T-helper 2 cell (primary cell): ENCODE results near the gene TNS2.
A peak's percentile ranks its signal among the peaks of the same experiment; 100 is the strongest.

Source experiments
- DNase-seq, 5 experiments: peaks; one replicate each; pipeline versions ENCODE4 v3.0.0 to v3.0.0-alpha.2; 2012 to 2022

Gene TNS2

GRCh38 chr12:53044896-53045695 is 4.8 kb upstream of the TNS2 start:
- no peak for DNase-seq

- DNase-seq, result no peak
Measured at GRCh38 chr12:53045696-53046045, 4.2 kb upstream of the TNS2 start.

GRCh38 chr12:53046655-53047220 is 3.1 kb upstream of the TNS2 start:
- DNase-seq, result peak in 3 of 5 experiments; percentile 22 to 57 (median 55)

- peak; percentile 51 to 69 (median 65) for DNase-seq
Measured at GRCh38 chr12:53047221-53048032, 2.4 kb upstream of the TNS2 start.

- no peak for DNase-seq
Measured at GRCh38 chr12:53048033-53048779, 1.7 kb upstream of the TNS2 start.

GRCh38 chr12:53048780-53049401 is 974 bp upstream of the TNS2 start:
- no peak for DNase-seq

- no peak for DNase-seq
Measured at GRCh38 chr12:53050426-53051057, 677 bp downstream of the TNS2 start.

- no peak for DNase-seq
Measured at GRCh38 chr12:53051058-53051880, 1.4 kb downstream of the TNS2 start.

GRCh38 chr12:53051881-53052412 is 2.1 kb downstream of the TNS2 start:
- DNase-seq, result no peak

- DNase-seq, result no peak
Measured at GRCh38 chr12:53052419-53053217, 2.8 kb downstream of the TNS2 start.

GRCh38 chr12:53053218-53054111 is 3.6 kb downstream of the TNS2 start:
- DNase-seq, result peak; percentile 35 to 59 (median 39)

- DNase-seq, result peak; percentile 85 to 94 (median 87)
Measured at GRCh38 chr12:53054112-53054878, 4.4 kb downstream of the TNS2 start.

GRCh38 chr12:53055471-53056266 is 5.8 kb downstream of the TNS2 start:
- DNase-seq, result no peak

- no peak for DNase-seq
Measured at GRCh38 chr12:53056296-53056695, 6.4 kb downstream of the TNS2 start.

GRCh38 chr12:53056901-53057300 is 7.0 kb downstream of the TNS2 start:
- no peak for DNase-seq

GRCh38 chr12:53057816-53058500 is 8.1 kb downstream of the TNS2 start:
- no peak for DNase-seq
